HG03432 (cell line): Measurements from ENCODE around the gene MYBBP1A.

ENCODE experiments used
- ATAC-seq: cut with Tn5 transposase; IDR thresholded peaks from one replicate; pipeline ENCODE4 v1.9.1; 2021; ENCODE audit warnings: mild to moderate bottlenecking, moderate library complexity; ENCODE audit not compliant: unreplicated experiment

The MYBBP1A gene

GRCh38 chr17:4506175-4506813 is 48.9 kb downstream of the MYBBP1A start:
- ATAC-seq, result no peak

GRCh38 chr17:4505187-4505586 is 50.0 kb downstream of the MYBBP1A start:
- no peak for ATAC-seq

- ATAC-seq, result no peak
Measured at GRCh38 chr17:4504188-4504587, 51.0 kb downstream of the MYBBP1A start.

- no peak for ATAC-seq
Measured at GRCh38 chr17:4503283-4504025, 51.7 kb downstream of the MYBBP1A start.

GRCh38 chr17:4502466-4503154 is 52.6 kb downstream of the MYBBP1A start:
- ATAC-seq, result no peak

GRCh38 chr17:4501295-4501949 is 53.8 kb downstream of the MYBBP1A start:
- ATAC-seq, result no peak

GRCh38 chr17:4500191-4500571 is 55.0 kb downstream of the MYBBP1A start:
- ATAC-seq, result no peak

- ATAC-seq, result no peak
Measured at GRCh38 chr17:4499431-4500190, 55.6 kb downstream of the MYBBP1A start.

GRCh38 chr17:4498461-4499397 is 56.5 kb downstream of the MYBBP1A start, which contains the start of gene SPNS2:
Gene SPNS2 (plus strand): TSS chr17:4498881. CDS start chr17:4499048, 167 bp downstream.
- peak; percentile 54 for ATAC-seq

GRCh38 chr17:4497101-4497824 is 57.9 kb downstream of the MYBBP1A start:
- ATAC-seq, result no peak

- no peak for ATAC-seq
Measured at GRCh38 chr17:4492721-4493561, 62.2 kb downstream of the MYBBP1A start.

GRCh38 chr17:4490637-4491061 is 64.5 kb downstream of the MYBBP1A start:
- ATAC-seq, result no peak

GRCh38 chr17:4490109-4490591 is 65.0 kb downstream of the MYBBP1A start:
- no peak for ATAC-seq

GRCh38 chr17:4488989-4489595 is 66.1 kb downstream of the MYBBP1A start:
- no peak for ATAC-seq
